Measurements from ENCODE around the gene NOL8. TPM values are rescaled to one million over a fixed set of nuclear protein-coding genes. Genes with fewer than 3 reads are reported as not detected.

Gene NOL8
- total RNA-seq, 1 donor from 2014 or later: 15.5 TPM

DNA sequence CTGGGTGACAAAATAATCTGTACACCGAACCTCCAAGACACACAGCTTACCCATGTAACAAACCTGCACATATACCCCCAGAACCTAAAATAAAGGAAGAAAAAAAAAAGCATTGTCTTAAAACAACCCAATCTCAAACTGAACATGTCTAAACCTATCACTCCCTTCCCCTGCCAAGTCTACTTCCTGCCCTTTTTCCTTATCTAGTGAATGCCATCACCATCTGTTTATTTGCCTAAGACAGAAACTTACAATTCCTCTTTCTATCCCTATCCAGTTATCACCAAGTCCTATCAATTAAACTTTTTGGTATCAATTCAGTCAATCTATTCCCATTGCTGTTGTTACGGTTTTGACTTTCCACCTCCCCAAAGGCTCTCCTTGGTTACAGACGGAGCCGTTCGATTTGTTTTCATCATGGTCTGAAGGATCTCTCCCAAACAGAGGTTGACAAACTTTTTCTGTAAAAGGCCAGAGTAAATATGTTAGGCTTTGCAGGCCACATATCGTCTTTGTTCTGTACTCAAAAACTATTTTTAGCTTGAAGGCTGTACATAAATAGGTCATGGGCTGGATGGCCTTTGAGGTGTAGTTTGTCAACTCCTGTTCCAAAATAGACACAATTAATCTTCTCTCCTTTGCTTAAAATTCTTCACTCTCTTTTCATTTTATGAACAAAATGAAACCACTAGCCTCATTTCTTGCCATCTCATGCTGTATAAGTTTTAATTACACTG lies 12.1 kb downstream of the NOL8 start:
- peak; percentile 26 to 60 for DNase-seq (ENCODE audit: low read depth in 2 of 2)

DNA sequence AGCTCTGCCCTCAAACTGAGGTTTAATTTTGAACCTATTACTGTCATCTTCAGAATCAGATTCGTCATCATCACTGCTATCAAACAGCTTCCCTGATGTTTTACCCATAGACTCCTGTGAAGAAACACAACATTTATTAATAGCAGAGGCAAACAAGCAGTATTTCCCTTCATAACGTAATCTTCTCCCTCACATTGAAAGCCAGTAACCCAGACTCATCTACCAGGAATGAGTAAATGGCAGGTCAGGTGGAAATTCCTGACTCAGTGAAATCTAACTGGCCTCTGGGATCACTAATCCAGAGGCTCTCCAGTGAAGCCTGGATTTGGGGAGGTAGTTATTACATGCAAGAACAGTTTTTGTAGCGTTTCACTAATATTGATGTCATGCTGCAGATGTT lies 14.6 kb downstream of the NOL8 start:
- no peak for DNase-seq (ENCODE audit: low read depth in 2 of 2)

GRCh38 chr9:92308893-92309292 lies 16.3 kb downstream of the NOL8 start:
- DNase-seq (ENCODE audit: low read depth in 2 of 2): peak; percentile 13 to 50

- DNase-seq (ENCODE audit: low read depth in 2 of 2): no peak
Measured at GRCh38 chr9:92300936-92301335, 24.2 kb downstream of the NOL8 start.

DNA sequence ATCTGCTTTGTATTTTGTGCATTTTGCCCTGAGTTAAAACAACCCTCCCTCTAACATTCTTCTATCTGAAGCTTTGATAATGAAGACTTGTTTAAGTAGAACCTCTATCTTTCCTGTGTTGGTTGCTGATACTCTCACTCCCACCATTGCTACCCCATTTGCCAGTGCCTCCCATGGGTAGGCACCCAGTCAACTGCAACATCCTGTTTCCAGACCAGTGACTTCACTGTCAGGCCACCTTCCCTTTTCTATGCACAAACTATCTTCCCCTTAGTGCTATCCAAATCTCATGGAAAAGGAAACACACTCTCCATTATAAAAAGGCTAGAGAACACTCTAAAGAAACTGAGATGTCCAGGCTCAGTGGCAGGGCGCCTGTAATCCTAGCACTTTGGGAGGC lies 26.0 kb downstream of the NOL8 start:
- no peak for DNase-seq (ENCODE audit: low read depth in 2 of 2)

GRCh38 chr9:92298036-92298435 lies 27.1 kb downstream of the NOL8 start:
- no peak for DNase-seq (ENCODE audit: low read depth in 2 of 2)

DNA sequence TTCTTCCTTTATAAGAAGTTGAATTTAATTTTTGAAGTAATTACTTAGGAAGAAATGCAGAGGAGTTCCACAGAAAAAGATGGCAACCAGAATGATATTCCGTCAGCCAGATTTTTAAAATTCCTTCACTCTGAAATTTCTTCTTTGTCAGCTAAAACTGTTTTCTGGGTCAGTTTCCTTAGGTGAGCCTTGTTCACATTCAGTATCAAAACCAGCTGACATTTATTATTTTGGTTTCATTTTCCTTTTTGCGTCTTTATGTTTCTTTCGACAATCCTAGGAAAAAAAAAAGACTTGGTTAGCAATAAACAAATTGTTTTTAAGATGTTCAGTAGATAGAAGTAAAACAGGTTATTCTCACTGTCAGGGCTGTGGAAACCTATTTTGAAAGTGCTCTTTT lies 27.5 kb downstream of the NOL8 start:
- DNase-seq (ENCODE audit: low read depth in 2 of 2): no peak

GRCh38 chr9:92295827-92296258 lies 29.3 kb downstream of the NOL8 start:
- peak in 1 of 2 donors; percentile 35 for DNase-seq (ENCODE audit: low read depth in 2 of 2)

GRCh38 chr9:92295240-92295790 lies 29.8 kb downstream of the NOL8 start:
- no peak for DNase-seq (ENCODE audit: low read depth in 2 of 2)

GRCh38 chr9:92294297-92294676 lies 30.9 kb downstream of the NOL8 start:
- peak; percentile 24 to 31 for DNase-seq (ENCODE audit: low read depth in 2 of 2)

DNA sequence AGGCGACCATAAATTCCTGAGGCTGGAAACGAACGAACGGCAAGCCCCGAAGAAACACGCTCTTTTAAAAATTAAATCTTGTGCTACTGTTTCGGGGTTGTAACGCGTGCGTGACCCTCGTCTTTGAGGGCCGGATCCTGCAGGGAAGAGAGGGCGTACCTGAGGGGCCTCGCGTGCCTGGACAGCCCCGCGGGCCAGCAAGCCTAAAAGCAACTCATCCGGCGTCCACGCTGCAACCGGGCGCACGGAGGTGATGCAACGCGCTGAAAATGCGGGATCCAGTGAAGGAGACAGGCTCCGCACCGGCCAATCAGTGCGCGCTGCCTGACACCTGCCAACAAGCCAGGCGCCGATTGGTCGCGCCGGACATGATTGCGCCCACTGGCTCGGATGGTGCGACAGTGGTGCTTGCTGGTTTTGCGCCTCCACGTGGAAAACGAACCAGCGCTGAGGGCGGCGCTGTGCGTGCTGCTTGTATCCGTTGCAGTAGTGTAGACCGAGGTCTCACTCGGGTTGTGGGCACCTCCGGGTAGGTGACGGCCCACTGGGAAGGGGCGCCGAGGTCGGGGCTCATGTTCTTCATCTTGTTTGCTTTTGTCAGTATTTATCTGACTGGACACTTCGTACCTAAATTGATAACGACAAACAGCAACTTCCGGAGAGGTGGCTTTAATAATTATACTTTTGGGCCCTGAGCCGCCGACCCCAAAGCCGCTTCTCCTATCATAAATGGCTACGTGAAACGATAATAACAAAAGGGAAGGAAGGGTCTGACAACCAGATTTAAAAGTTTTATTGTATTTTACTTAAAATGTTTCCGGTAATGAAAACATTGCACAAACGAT lies 31.5 kb downstream of the NOL8 start, which contains the start of gene IARS1:
IARS1 (minus strand) TSS at position 246 of the 845 bp plus-strand sequence. CDS start 4,278 bp downstream, outside the sequence.
- DNase-seq (ENCODE audit: low read depth in 2 of 2): peak; percentile 99

GRCh38 chr9:92293075-92293354 lies 32.1 kb downstream of the NOL8 start:
- no peak for DNase-seq (ENCODE audit: low read depth in 2 of 2)

GRCh38 chr9:92292338-92293074 lies 32.6 kb downstream of the NOL8 start:
- DNase-seq (ENCODE audit: low read depth in 2 of 2): peak in 1 of 2 donors; percentile 15

DNA sequence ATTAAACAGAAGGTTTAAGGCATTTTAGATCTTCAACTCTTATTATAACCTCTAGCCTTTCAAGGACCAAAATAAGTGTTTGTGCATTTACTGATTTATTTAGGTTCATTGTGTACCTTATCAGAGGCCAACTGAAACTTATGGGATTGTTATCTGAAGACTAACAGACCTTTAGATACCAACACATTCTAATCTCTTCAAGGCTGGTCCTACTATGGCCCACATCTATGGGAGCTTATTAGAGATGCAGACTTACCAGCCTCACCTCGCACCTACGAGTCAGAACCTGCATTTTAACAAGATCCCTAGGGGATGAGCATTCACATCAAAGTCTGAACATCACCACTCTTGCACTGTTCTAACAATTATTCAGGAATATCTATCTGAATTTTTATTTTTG lies 33.6 kb downstream of the NOL8 start:
- DNase-seq (ENCODE audit: low read depth in 2 of 2): no peak

GRCh38 chr9:92290785-92291429 lies 34.2 kb downstream of the NOL8 start:
- DNase-seq (ENCODE audit: low read depth in 2 of 2): no peak

DNA sequence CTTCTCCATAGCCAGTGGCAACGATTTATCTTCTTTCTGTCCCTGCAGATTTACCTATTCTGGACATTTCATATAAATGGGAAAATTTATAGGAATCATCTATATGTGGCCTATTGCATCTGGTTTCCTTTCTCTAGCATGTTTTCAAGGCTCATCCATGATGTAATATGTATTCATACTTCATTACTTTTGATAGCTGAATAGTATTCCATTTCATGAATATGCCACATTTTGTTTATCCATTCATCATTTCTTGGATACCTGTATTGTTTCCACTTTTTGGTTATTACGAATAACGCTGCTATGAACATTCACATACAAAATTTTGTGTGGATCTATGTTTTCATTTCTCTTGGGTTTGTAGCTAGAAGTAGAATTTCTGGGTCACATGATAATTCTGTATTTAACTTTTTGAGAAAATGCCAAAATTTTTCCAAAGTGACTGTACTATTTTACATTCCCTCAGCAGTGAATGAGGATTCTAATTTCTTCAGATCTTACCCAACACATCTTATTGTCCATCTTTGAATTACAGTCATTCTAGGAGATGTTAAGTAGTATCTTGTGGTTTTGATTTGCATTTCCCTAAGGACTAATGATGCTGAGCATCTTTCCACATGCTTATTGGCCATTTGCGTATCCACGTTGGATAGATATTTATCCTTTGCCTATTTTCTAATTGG lies 35.3 kb downstream of the NOL8 start:
- DNase-seq (ENCODE audit: low read depth in 2 of 2): no peak

DNA sequence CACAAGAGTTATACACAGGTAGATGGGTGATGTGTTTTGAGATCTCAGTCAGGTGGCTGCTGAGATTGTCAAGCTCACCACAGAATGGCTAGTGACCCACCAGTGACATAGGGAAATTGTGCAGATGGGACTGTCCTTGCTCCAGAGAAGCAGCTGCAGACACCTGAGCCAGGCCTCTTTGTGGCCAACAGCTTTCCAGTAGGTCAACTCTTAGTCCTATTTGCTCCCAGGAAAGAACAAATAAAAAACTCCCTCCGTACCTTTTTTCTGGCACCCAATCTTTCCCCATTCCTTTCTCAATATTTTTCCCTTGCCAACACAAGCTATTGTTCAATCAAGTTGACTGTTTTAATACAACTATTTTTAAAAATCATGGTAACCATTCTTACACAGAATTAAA lies 45.8 kb downstream of the NOL8 start:
- no peak for DNase-seq (ENCODE audit: low read depth in 2 of 2)

DNA sequence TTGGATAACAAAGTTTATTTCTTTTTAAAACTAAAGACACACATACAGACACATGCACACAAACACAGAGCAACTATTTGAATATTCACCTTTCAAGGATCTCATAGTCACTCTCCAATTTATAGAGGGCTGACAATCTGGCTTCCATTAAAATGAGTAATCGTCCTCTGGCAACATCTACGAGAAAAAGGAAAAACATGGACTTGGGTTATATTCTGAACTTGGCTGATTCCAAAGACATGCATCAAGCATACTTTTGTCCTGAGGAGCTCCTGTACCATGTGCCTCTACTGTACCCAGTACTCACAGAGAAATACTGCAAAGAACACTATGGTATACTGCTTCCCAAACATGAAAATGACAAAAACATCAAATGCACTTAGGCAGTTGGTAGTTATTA lies 47.0 kb downstream of the NOL8 start:
- no peak for DNase-seq (ENCODE audit: low read depth in 2 of 2)

GRCh38 chr9:92276331-92277032 lies 48.7 kb downstream of the NOL8 start:
- peak in 1 of 2 donors; percentile 23 for DNase-seq (ENCODE audit: low read depth in 2 of 2)

- no peak for DNase-seq (ENCODE audit: low read depth in 2 of 2)
Measured at GRCh38 chr9:92275541-92275940, 49.6 kb downstream of the NOL8 start.
